Keratinocyte (primary cell): ENCODE results near the gene TMC1.
"Not testable (repeated sequence)": the region's sequence is repeated elsewhere in the genome, so short reads cannot be mapped to it uniquely, and the experiment has no call there.

Experiments
- CTCF ChIP-seq, 3 experiments: IDR thresholded peaks in 1 of 3; conservative IDR thresholded peaks in 1 of 3; optimal IDR thresholded peaks in 1 of 3; 2 replicates in 2 of 3; 3 replicates in 1 of 3; pipeline versions ENCODE3 to v1.5.1; 2011; ENCODE audit warnings: low read length in 3 of 3, mild to moderate bottlenecking in 3 of 3, moderate library complexity in 2 of 3, control low read depth in 1 of 3, inconsistent platforms in 1 of 3; ENCODE audit not compliant: insufficient read depth in 2 of 3; ENCODE audit errors: extremely low read depth in 1 of 3
- EZH2 ChIP-seq: IDR thresholded peaks from one replicate; pipeline ENCODE4 v1.6.1; 2012; ENCODE audit warnings: inconsistent platforms, mild to moderate bottlenecking, low read length, moderate library complexity

GRCh38 chr9:72862788-72863187, 341.4 kb downstream of the TMC1 start:
- TF ChIP-seq CTCF (optimal IDR thresholded peaks at IDR 0.05 in 1 of 3, IDR thresholded peaks at IDR 0.05 in 1 of 3, conservative IDR thresholded peaks at IDR 0.05 in 1 of 3; ENCODE audit: extremely low read depth in 1 of 3, insufficient read depth in 2 of 3, low read length in 3 of 3); EZH2: not testable (repeated sequence)
